Kidney (tissue), 14 donors: ENCODE results near the gene TRAPPC12. TPM values are rescaled to one million over a fixed set of nuclear protein-coding genes. Genes with fewer than 3 reads are reported as not detected.

ENCODE experiments used
- DNase-seq, 5 donors: peaks; one replicate each; pipeline ENCODE4 v3.0.0-alpha.2; 2013 to 2020
- FAIRE-seq: peaks from 2 replicates; lab custom pipeline; 2012; peaks lifted over from hg19 to GRCh38; lab: Jason Lieb, UNC
- H3K27ac ChIP-seq, 2 donors: one replicate each; pipeline ENCODE4 v1.7.0; 2013; ENCODE audit warnings: low read depth in 2 of 2, low read length in 2 of 2, inconsistent platforms in 1 of 2
- H3K27me3 ChIP-seq: one replicate; pipeline ENCODE4 v1.7.1; 2013; ENCODE audit warnings: low read length, inconsistent platforms; ENCODE audit not compliant: control insufficient read depth, insufficient read depth
- H3K36me3 ChIP-seq, 3 donors: one replicate each; pipeline versions ENCODE4 v1.7.0 to v1.7.1; 2013; ENCODE audit warnings: low read length in 3 of 3, control low read depth in 1 of 3, inconsistent platforms in 1 of 3; ENCODE audit not compliant: insufficient read depth in 3 of 3, control insufficient read depth in 2 of 3
- H3K4me1 ChIP-seq, 3 donors: one replicate each; pipeline versions ENCODE4 v1.7.0 to v1.7.1; 2013; ENCODE audit warnings: low read length in 3 of 3, inconsistent platforms in 1 of 3, low read depth in 1 of 3; ENCODE audit not compliant: control insufficient read depth in 2 of 3, insufficient read depth in 2 of 3
- H3K4me3 ChIP-seq, 3 donors: one replicate each; pipeline versions ENCODE4 v1.7.0 to v1.8.1; 2013; ENCODE audit warnings: low read length in 3 of 3, control low read depth in 1 of 3, inconsistent platforms in 1 of 3
- H3K9ac ChIP-seq, 3 donors: one replicate each; pipeline versions ENCODE4 v1.7.0 to v1.7.1; 2013; ENCODE audit warnings: low read length in 3 of 3, control low read depth in 1 of 3, inconsistent platforms in 1 of 3
- H3K9me3 ChIP-seq, 3 donors: one replicate each; pipeline versions ENCODE4 v1.7.0 to v1.7.1; 2013; ENCODE audit warnings: low read length in 3 of 3, control low read depth in 1 of 3, inconsistent platforms in 1 of 3; ENCODE audit not compliant: control insufficient read depth in 2 of 3, insufficient read depth in 1 of 3
- CTCF ChIP-seq: IDR thresholded peaks from 3 replicates; pipeline ENCODE4 v1.5.1; 2012; ENCODE audit warnings: mild to moderate bottlenecking, moderate library complexity, borderline replicate concordance; ENCODE audit not compliant: insufficient read depth; ENCODE audit errors: extremely low read depth
- intact Hi-C: fragments of 100-400 bp; cut with DNase I; formaldehyde crosslinking; loops from one replicate; pipeline ENCODE4 v1.11.1; 2022
- polyA plus RNA-seq: library from polyadenylated mRNA; stranded (reverse); fragments of 350-450 nt; fragmentation: Illumina TruSeq; extraction: RNeasy Lipid Tissue Mini Kit (QIAGEN cat#74804); gene quantifications from one replicate; pipeline ENCODE4 v1.2.3, GENCODE V29; 2014; ENCODE audit warnings: low read depth, low replicate concordance; ENCODE audit not compliant: insufficient read depth
- total RNA-seq: library from RNA; stranded (reverse); fragmentation: NEBNext Ultra II Directional; extraction: Animal tissue kit (Norgen Biotek cat#: 25700); gene quantifications from one replicate; pipeline ENCODE4 v1.2.1, GENCODE V29; 2021
- donor health status: control.
- donor health status: control.
- donor health status: control.
- donor health status: control.
- donor health status: control.
- donor health status: DM: yes; HTN: yes; CAD: no.
- donor health status: Normal renal cell carcinoma (clear cell type).

The TRAPPC12 gene
- total and polyA plus RNA-seq, 2 donors from 2014 or later = 81.6 to 104 TPM

DNA sequence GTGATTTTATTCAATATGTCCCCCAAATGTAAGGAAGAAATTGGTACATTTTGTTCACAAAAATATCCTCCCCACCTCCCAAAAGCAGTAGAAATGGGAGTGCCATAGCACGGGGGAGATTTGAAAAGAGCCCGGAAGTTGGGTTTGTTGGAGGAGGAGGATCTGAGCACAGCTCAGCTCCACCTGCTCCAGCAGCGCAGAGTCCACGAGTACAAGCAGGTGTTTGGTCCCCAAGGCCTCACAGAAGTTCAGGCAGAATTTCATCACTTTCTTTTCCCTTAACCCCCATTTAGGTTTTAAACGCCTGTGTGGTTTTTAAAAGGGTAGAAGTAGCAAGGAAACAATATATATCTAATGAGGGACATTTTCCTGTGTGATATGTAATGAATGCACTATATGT lies 56.0 kb downstream of the TRAPPC12 start:
- DNase-seq = no peak

GRCh38 chr2:3440477-3440876 lies 61.0 kb downstream of the TRAPPC12 start:
- FAIRE-seq = no peak
- no peak overlapping the region for H3K4me3 ChIP-seq
- no peaks in the 10 kb centered on the region for H3K9me3 ChIP-seq
- H3K27me3 ChIP-seq = no peaks in the 10 kb centered on the region
- DNase-seq = no peak
- peaks cover 2 to 14% (median 14%) of the 10 kb centered on the region in 3 donors for H3K36me3 ChIP-seq
- no peak overlapping the region for H3K9ac ChIP-seq
- no peak overlapping the region for H3K27ac ChIP-seq
- intact Hi-C loops = no loop called here
- no peaks in the 10 kb centered on the region for H3K4me1 ChIP-seq
- TF ChIP-seq CTCF = no peak

More for the DNA sequence above, 56.0 kb downstream of the TRAPPC12 start:
- intact Hi-C loops = no loop called here
- H3K9me3 ChIP-seq = no peaks in the 10 kb centered on the region
- TF ChIP-seq CTCF = no peak
- H3K4me1 ChIP-seq = peaks cover 0 to 3% (median 0%) of the 10 kb centered on the region in 3 donors
- H3K27me3 ChIP-seq = no peaks in the 10 kb centered on the region
- no peak overlapping the region for H3K27ac ChIP-seq
- no peak for FAIRE-seq
- no peaks in the 10 kb centered on the region for H3K36me3 ChIP-seq
- no peak overlapping the region for H3K4me3 ChIP-seq
- no peak overlapping the region for H3K9ac ChIP-seq

GRCh38 chr2:3441465-3441864 lies 62.0 kb downstream of the TRAPPC12 start:
- H3K27ac ChIP-seq = no peak overlapping the region
- H3K4me1 ChIP-seq = no peaks in the 10 kb centered on the region
- intact Hi-C loops = no loop called here
- FAIRE-seq (peak; percentile 39), DNase-seq (no peak)
- peaks cover 2 to 24% (median 22%) of the 10 kb centered on the region in 3 donors for H3K36me3 ChIP-seq
- H3K9ac ChIP-seq = no peak overlapping the region
- no peaks in the 10 kb centered on the region for H3K27me3 ChIP-seq
- H3K9me3 ChIP-seq = no peaks in the 10 kb centered on the region
- TF ChIP-seq CTCF = no peak
- H3K4me3 ChIP-seq = no peak overlapping the region

DNA sequence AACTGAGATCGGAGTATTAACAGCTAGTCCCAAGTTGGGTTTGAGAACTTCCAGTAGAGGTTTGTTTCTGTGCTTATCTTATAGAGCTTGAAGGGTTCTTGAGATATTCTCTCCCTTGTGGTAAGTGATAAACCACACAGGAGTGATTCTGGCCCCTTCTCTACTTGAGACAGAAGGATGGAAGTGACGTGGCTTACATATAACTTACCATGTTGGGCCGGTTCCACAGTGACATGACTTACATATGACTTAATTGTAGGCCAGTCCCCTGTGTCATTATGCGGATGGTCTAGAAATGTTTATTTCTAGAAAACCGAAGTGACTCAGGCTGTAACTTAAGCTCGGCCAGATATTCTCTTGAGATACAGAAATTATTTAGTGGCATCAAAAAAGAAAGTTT lies 62.7 kb downstream of the TRAPPC12 start:
- Histone ChIP-seq H3K4me1 (no peaks in the 10 kb centered on the region), H3K36me3 (peaks cover 2 to 26% (median 23%) of the 10 kb centered on the region in 3 donors), H3K27ac (no peak overlapping the region), H3K9me3 (no peaks in the 10 kb centered on the region), H3K9ac (no peak overlapping the region), H3K27me3 (no peaks in the 10 kb centered on the region), H3K4me3 (no peak overlapping the region)
- TF ChIP-seq CTCF = no peak
- DNase-seq = no peak
- intact Hi-C loops = no loop called here
- no peak for FAIRE-seq
